Body of pancreas (tissue), 4 donors: Measurements from ENCODE around the gene CEMIP2.

Experiments used
- CTCF ChIP-seq, 7 experiments: fragments of 450-650 bp in 4 of 7; fragments of 200-600 bp in 3 of 7; sonication (generic) in 3 of 7; IDR thresholded peaks; one replicate each; pipeline ENCODE4 v1.5.1; 2016 to 2019; ENCODE audit warnings: antibody characterized with exemption in 7 of 7
- POLR2A ChIP-seq, 3 donors: fragments of 450-650 bp; IDR thresholded peaks; one replicate each; pipeline ENCODE4 v1.6.1; 2016; ENCODE audit warnings: antibody characterized with exemption in 3 of 3, mild to moderate bottlenecking in 2 of 3

- TF ChIP-seq CTCF (IDR thresholded peaks at IDR 0.05), result no peak
- TF ChIP-seq POLR2A (IDR thresholded peaks at IDR 0.05), result no peak
Measured at GRCh38 chr9:71655778-71656177, 112.5 kb downstream of the CEMIP2 start.
